GM12864 (cell line): ENCODE data around the gene MSI2.

Source experiments
- DNase-seq: peaks from one replicate; pipeline ENCODE4 v3.0.0-alpha.2; 2011; ENCODE audit warnings: low read depth
- H3K4me3 ChIP-seq: 2 replicates; pipeline ENCODE4 v1.5.1; 2011; ENCODE audit warnings: mild to moderate bottlenecking, low read depth, low read length, control low read depth
- TF ChIP-seq, protein P1 (sequence below): IDR thresholded peaks from 2 replicates; pipeline ENCODE4 v1.5.1; 2011; ENCODE audit warnings: low read depth, mild to moderate bottlenecking, moderate library complexity, low read length, control low read depth, inconsistent platforms; ENCODE audit errors: missing control alignments

MSI2 gene

DNA sequence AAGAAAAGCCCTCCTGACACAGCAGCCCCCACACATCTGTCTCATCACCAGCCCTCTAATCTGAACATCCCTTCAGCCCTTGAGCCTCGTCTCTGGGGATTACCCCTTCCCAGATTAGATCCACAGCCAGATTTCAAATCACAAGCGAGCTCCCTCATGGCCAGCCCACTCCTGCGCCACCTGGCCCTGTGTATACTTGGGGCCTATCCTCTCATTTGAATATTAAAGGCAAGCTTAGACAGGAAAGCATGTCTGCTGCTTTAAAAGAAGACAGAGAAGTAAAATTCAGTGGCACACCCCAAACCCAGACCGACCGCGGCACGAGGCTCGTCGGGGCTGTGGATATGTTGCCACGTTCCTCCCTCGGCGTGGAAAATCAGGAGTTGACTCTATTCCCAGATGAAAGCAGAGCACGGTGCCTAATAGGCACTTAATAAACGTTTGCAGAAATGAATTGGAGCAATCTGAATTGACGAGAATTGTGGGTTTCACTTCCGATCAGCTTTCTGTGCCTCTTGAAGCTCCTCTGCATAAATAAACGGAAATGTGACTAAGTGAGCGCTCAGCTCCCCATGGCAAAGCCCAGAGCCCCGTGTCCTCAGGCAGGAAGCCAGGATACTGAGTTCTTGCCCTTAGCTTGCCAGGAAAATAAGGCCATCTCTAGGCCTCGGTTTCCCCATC, 380.8 kb downstream of the MSI2 start:
- TF ChIP-seq, protein P1, sequence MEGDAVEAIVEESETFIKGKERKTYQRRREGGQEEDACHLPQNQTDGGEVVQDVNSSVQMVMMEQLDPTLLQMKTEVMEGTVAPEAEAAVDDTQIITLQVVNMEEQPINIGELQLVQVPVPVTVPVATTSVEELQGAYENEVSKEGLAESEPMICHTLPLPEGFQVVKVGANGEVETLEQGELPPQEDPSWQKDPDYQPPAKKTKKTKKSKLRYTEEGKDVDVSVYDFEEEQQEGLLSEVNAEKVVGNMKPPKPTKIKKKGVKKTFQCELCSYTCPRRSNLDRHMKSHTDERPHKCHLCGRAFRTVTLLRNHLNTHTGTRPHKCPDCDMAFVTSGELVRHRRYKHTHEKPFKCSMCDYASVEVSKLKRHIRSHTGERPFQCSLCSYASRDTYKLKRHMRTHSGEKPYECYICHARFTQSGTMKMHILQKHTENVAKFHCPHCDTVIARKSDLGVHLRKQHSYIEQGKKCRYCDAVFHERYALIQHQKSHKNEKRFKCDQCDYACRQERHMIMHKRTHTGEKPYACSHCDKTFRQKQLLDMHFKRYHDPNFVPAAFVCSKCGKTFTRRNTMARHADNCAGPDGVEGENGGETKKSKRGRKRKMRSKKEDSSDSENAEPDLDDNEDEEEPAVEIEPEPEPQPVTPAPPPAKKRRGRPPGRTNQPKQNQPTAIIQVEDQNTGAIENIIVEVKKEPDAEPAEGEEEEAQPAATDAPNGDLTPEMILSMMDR = no peak
- no peak for DNase-seq
- H3K4me3 ChIP-seq = no peak overlapping the region

GRCh38 chr17:57637666-57638010, 381.3 kb downstream of the MSI2 start:
- TF ChIP-seq, protein P1 = no peak
- no peak for DNase-seq

DNA sequence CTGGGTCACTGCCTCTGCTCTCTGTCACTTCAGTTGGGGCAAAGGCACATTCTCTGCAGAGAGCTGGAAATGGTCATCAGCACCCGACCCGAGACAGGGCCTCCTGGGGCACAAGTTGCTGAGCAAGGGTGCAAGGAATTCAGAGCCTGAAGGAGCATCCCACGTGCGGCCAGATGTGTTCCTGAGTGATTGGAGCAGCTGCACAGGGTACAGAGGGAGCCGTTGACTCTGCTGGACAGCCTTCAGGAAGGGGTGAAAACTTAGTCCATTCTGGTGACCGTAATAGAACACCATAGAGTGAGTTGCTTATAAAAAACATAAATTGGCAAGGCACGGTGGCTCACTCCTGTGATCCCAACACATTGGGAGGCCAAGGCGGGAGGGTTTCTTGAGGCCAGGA, 382.0 kb downstream of the MSI2 start:
- no peak overlapping the region for H3K4me3 ChIP-seq
- TF ChIP-seq, protein P1 = no peak
- no peak for DNase-seq

More at GRCh38 chr17:57637666-57638010, 381.3 kb downstream of the MSI2 start:
- no peak overlapping the region for H3K4me3 ChIP-seq

DNA sequence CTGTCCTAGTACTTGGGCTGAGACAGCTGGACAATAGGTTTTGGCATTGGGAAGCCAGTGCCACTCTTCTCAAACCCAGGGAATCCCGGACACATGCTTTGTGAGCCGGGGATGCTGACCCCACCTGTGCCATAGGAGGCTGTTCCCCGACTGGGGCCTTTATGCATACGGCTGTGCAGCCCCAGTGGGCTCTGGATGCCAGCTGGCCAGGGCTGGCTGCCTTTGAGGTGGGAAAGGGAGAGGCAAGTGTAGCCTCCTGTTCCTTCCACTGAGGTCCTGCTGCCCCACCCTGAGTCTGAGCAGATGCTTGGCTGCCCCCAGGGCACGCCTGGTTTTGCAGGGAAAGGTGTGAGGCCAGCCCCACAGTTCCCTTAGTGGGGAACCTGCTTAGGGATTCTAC, 383.1 kb downstream of the MSI2 start:
- TF ChIP-seq, protein P1 = no peak
- DNase-seq = no peak
- no peak overlapping the region for H3K4me3 ChIP-seq

- DNase-seq = no peak
Observed at GRCh38 chr17:57640079-57640478, 383.8 kb downstream of the MSI2 start.

DNA sequence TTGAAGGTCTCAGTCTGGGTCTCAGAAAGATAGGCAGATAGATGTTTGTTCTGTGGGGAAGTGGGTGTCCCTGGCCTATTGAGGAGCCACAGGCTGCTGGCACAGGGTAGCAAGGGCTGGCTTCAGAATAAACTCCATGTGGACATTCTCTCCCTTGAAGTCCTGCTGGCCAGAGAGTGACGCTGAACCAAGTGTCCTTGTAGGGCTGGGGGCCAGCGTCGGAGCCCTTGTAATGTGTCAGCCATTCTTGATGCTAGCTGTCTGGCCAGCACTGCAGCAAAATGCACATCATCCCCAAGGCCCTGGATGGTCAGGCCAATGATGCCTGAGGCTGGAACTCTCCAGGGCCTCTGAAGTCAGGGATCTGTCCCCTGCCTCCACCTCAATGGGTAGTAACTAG, 385.4 kb downstream of the MSI2 start:
- no peak for DNase-seq
- TF ChIP-seq, protein P1 = no peak
- H3K4me3 ChIP-seq = no peak overlapping the region

More at GRCh38 chr17:57640079-57640478, 383.8 kb downstream of the MSI2 start:
- TF ChIP-seq, protein P1 = no peak
- H3K4me3 ChIP-seq = no peak overlapping the region

DNA sequence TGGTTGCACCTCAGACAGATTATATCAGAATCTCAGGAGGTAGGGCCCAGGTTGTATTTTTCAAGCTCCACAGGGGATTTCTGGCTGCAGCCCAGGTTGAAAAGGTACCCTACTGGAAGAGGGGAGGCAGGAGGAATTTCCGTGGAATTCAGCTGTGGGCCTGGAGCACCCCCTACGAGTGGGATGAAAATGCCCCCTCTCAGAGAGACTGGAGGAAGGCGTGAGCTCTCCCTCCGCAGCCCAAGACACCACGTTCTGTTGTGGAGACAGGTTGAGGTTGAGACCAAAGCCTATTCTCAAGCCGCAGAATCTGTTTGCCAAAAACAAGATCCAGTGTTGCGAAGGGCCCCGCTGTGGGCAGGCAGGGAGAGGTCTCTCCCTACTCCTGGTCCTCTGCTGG, 386.7 kb downstream of the MSI2 start:
- no peak overlapping the region for H3K4me3 ChIP-seq
- TF ChIP-seq, protein P1 = no peak
- DNase-seq = no peak
